ENCODE data around the gene RUNDC3A.

GRCh38 chr17:44346064-44346844 lies 37.9 kb downstream of the RUNDC3A start:
- TF ChIP-seq CTCF (IDR thresholded peaks at IDR 0.05) (no peak), POLR2A (IDR thresholded peaks at IDR 0.05) (no peak)
